Esophagus muscularis mucosa (tissue), 4 donors: Measurements from ENCODE around the gene DNAH10. TPM values are rescaled to one million over a fixed set of nuclear protein-coding genes. Genes with fewer than 3 reads are reported as not detected.

ENCODE experiments used
- DNase-seq: peaks from one replicate; pipeline ENCODE4 v3.0.0-alpha.2; 2017; ENCODE audit errors: extremely low spot score
- H3K27ac ChIP-seq, 4 donors: fragments of 200-600 bp; sonication (generic); replicated peaks in 1 of 4; 1 replicate in 3 of 4; 2 replicates in 1 of 4; pipeline ENCODE4 v1.5.1; 2016 to 2019; ENCODE audit warnings: mild to moderate bottlenecking in 1 of 4
- H3K27me3 ChIP-seq, 4 donors: fragments of 200-600 bp; sonication (generic); one replicate each; pipeline versions ENCODE4 v1.5.1 to v1.6.0; 2016 to 2019
- H3K36me3 ChIP-seq, 4 donors: fragments of 200-600 bp; sonication (generic); one replicate each; pipeline ENCODE4 v1.5.1; 2016 to 2019
- H3K4me1 ChIP-seq, 4 donors: fragments of 200-600 bp; sonication (generic); one replicate each; pipeline ENCODE4 v1.5.1; 2016 to 2019
- H3K4me3 ChIP-seq, 4 donors: fragments of 200-600 bp; sonication (generic); 1 replicate in 2 of 4; 2 replicates in 2 of 4; pipeline ENCODE4 v1.5.1; 2016 to 2019; ENCODE audit warnings: mild to moderate bottlenecking in 4 of 4, moderate library complexity in 1 of 4
- H3K9me3 ChIP-seq, 4 donors: fragments of 200-600 bp; sonication (generic); 1 replicate in 3 of 4; 2 replicates in 1 of 4; pipeline ENCODE4 v1.5.1; 2016 to 2019
- EP300 ChIP-seq: sonication (generic); formaldehyde crosslinking; IDR thresholded peaks from one replicate; pipeline ENCODE4 v1.6.1; 2017; ENCODE audit warnings: antibody characterized with exemption
- POLR2A ChIP-seq: fragments of 450-650 bp; IDR thresholded peaks from one replicate; pipeline ENCODE4 v1.6.1; 2017; ENCODE audit warnings: antibody characterized with exemption, moderate library complexity, mild to moderate bottlenecking, low read depth
- POLR2AphosphoS5 ChIP-seq, 2 donors: sonication (generic); formaldehyde crosslinking; IDR thresholded peaks; one replicate each; pipeline ENCODE4 v1.6.1; 2017; ENCODE audit warnings: antibody characterized with exemption in 2 of 2
- WGBS: methylation state at CpG from one replicate; pipeline ENCODE4 v1.1.5; 2018; 5-methylcytosine and 5-hydroxymethylcytosine counted together
- intact Hi-C: fragments of 100-400 bp; cut with DNase I; formaldehyde crosslinking; loops from one replicate; pipeline ENCODE4 v1.15.1; 2023
- total RNA-seq, 4 donors: library from RNA; depleted of rRNA; stranded (reverse); fragments of >200 nt; gene quantifications; one replicate each; pipeline versions ENCODE4 v1.1.0 to v1.2.1, GENCODE V29; 2016
- TF ChIP-seq, protein P1 (sequence below), 3 experiments: fragments of 200-600 bp in 2 of 3; fragments of 450-650 bp in 1 of 3; sonication (generic) in 2 of 3; IDR thresholded peaks; one replicate each; pipeline ENCODE4 v1.5.1; 2017 to 2019; ENCODE audit warnings: antibody characterized with exemption in 3 of 3, mild to moderate bottlenecking in 2 of 3, moderate library complexity in 1 of 3

DNAH10 gene
- total RNA-seq, 4 donors from 2014 or later = 0.06 to 1.3 TPM; not detected in 2

GRCh38 chr12:123741937-123742572, 20.0 kb upstream of the DNAH10 start:
- no peak for TF ChIP-seq EP300
- no peak for TF ChIP-seq POLR2A
- TF ChIP-seq POLR2AphosphoS5 (IDR thresholded peaks at IDR 0.05) = no peak
- TF ChIP-seq, protein P1, sequence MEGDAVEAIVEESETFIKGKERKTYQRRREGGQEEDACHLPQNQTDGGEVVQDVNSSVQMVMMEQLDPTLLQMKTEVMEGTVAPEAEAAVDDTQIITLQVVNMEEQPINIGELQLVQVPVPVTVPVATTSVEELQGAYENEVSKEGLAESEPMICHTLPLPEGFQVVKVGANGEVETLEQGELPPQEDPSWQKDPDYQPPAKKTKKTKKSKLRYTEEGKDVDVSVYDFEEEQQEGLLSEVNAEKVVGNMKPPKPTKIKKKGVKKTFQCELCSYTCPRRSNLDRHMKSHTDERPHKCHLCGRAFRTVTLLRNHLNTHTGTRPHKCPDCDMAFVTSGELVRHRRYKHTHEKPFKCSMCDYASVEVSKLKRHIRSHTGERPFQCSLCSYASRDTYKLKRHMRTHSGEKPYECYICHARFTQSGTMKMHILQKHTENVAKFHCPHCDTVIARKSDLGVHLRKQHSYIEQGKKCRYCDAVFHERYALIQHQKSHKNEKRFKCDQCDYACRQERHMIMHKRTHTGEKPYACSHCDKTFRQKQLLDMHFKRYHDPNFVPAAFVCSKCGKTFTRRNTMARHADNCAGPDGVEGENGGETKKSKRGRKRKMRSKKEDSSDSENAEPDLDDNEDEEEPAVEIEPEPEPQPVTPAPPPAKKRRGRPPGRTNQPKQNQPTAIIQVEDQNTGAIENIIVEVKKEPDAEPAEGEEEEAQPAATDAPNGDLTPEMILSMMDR (IDR thresholded peaks at IDR 0.05) = no peak
- no peak overlapping the region for H3K4me3 ChIP-seq
- no peaks in the 10 kb centered on the region for H3K27me3 ChIP-seq
- intact Hi-C loops = no loop called here
- 86% methylated on average over 13 of the region's 14 CpGs for WGBS
- H3K9me3 ChIP-seq = no peaks in the 10 kb centered on the region
- DNase-seq = no peak
- H3K27ac ChIP-seq = no peak overlapping the region
- H3K36me3 ChIP-seq = peaks cover 56 to 97% (median 84%) of the 10 kb centered on the region in 4 donors
- no peaks in the 10 kb centered on the region for H3K4me1 ChIP-seq

DNA sequence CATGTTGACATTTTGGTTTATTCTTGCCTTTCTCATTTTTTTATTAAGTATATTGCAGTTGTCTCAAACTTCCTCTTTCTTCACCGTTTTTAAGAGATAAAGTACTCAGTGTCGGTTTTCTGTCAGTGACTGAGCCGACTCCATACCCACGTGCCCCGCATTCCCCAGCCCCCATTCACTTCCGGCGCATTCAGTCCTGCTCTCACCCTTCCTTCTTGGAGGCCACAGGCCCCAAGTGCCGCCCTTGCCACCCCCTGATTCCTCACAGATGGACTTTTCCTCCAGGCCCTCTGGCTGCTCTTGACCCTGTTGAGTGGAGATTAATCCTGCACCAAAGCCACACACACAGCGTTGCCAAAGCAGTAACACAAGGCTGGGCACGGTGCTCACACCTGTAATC, 19.1 kb upstream of the DNAH10 start:
- Histone ChIP-seq H3K36me3 (peaks cover 47 to 97% (median 85%) of the 10 kb centered on the region in 4 donors), H3K27me3 (no peaks in the 10 kb centered on the region), H3K27ac (no peak overlapping the region), H3K4me1 (no peaks in the 10 kb centered on the region), H3K4me3 (no peak overlapping the region), H3K9me3 (no peaks in the 10 kb centered on the region)
- no peak for DNase-seq
- 80% methylated on average over 10 of the region's 10 CpGs for WGBS
- intact Hi-C loops = no loop called here
- TF ChIP-seq, protein P1 (IDR thresholded peaks at IDR 0.05) = no peak
- no peak for TF ChIP-seq EP300
- no peak for TF ChIP-seq POLR2A
- no peak for TF ChIP-seq POLR2AphosphoS5 (IDR thresholded peaks at IDR 0.05)

- peaks cover 46 to 97% (median 85%) of the 10 kb centered on the region in 4 donors for H3K36me3 ChIP-seq
- no peak for DNase-seq
Observed at GRCh38 chr12:123744836-123745235, 17.3 kb upstream of the DNAH10 start.

GRCh38 chr12:123747309-123747708, 14.8 kb upstream of the DNAH10 start:
- no peak overlapping the region for H3K27ac ChIP-seq
- H3K4me1 ChIP-seq = no peaks in the 10 kb centered on the region
- peaks cover 47 to 97% (median 81%) of the 10 kb centered on the region in 4 donors for H3K36me3 ChIP-seq
- H3K4me3 ChIP-seq = no peak overlapping the region
- no peaks in the 10 kb centered on the region for H3K9me3 ChIP-seq
- no peaks in the 10 kb centered on the region for H3K27me3 ChIP-seq
- intact Hi-C loops = no loop called here
- WGBS = 81% methylated on average over 5 of the region's 5 CpGs
- no peak for TF ChIP-seq POLR2AphosphoS5 (IDR thresholded peaks at IDR 0.05)
- TF ChIP-seq, protein P1 (IDR thresholded peaks at IDR 0.05) = no peak
- TF ChIP-seq POLR2A = no peak
- no peak for TF ChIP-seq EP300
- no peak for DNase-seq

More at GRCh38 chr12:123744836-123745235, 17.3 kb upstream of the DNAH10 start:
- intact Hi-C loops = no loop called here
- 75% methylated on average over 12 of the region's 12 CpGs for WGBS
- H3K4me3 ChIP-seq = no peak overlapping the region
- TF ChIP-seq EP300 = no peak
- TF ChIP-seq POLR2AphosphoS5 (IDR thresholded peaks at IDR 0.05) = no peak
- TF ChIP-seq, protein P1 (IDR thresholded peaks at IDR 0.05) = no peak
- no peak for TF ChIP-seq POLR2A
- H3K4me1 ChIP-seq = no peaks in the 10 kb centered on the region
- no peaks in the 10 kb centered on the region for H3K9me3 ChIP-seq
- H3K27ac ChIP-seq = no peak overlapping the region
- H3K27me3 ChIP-seq = no peaks in the 10 kb centered on the region

GRCh38 chr12:123748161-123748560, 13.9 kb upstream of the DNAH10 start:
- Histone ChIP-seq H3K4me1 (no peaks in the 10 kb centered on the region), H3K4me3 (no peak overlapping the region), H3K27me3 (no peaks in the 10 kb centered on the region), H3K27ac (no peak overlapping the region), H3K36me3 (peaks cover 46 to 97% (median 81%) of the 10 kb centered on the region in 4 donors), H3K9me3 (no peaks in the 10 kb centered on the region)
- intact Hi-C loops = no loop called here
- 77% methylated on average over 6 of the region's 6 CpGs for WGBS
- no peak for TF ChIP-seq POLR2A
- no peak for DNase-seq
